T follicular helper cell (primary cell): ENCODE data around the gene ETS2.
"Not testable (repeated sequence)": the region's sequence is repeated elsewhere in the genome, so short reads cannot be mapped to it uniquely, and the experiment has no call there.

Experiments used
- DNase-seq: peaks from one replicate; pipeline ENCODE4 v3.0.0-alpha.2; 2020; ENCODE audit warnings: low read depth

The ETS2 gene

DNA sequence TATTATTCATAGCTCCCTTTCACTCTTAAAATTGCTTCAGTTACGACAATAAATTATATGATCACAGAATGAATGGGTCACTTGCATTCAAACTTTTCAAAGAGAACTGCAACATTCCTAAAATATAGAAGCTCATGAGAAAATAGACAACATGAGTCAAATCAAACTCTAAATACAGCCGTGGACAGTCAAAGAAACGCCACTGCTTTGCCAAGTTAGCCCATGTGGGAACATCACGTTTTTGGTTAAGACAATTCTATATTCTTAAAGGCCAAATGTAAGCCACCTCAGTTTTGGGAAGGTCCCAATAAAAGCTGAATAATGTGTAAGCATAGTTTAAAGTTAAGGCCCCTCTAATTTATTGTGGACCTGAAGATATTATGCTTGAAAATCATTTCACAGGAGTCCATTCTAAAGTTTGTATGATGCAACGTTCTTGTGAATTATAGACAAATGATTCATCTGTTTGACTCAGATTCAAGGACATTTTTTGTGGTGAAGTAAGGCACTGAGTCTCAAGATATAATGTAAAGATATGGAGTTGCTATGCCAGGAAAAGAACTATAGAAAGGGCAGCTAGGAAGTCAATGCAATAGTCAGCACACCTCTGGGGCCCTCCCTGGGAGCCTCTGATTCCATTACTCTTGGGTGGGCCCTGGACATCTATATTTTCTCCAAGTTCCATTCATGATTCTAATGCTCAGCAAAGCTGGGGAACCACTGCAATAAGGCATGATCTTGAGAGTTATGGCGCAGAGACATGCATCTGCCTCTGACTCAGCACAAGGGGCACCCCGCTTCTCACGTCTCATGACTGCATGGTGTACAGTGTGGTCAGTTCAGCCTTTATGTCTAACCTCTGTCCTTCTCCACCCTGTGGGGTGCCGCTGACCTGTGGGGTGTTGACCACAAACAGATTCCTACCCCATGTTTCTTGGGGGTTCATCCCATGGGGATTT lies 33.9 kb downstream of the ETS2 start:
- DNase-seq = no peak

GRCh38 chr21:38840456-38841300 lies 34.9 kb downstream of the ETS2 start:
- DNase-seq = no peak

GRCh38 chr21:38841472-38841871 lies 35.7 kb downstream of the ETS2 start:
- DNase-seq = no peak

GRCh38 chr21:38842079-38842478 lies 36.4 kb downstream of the ETS2 start:
- DNase-seq = no peak

DNA sequence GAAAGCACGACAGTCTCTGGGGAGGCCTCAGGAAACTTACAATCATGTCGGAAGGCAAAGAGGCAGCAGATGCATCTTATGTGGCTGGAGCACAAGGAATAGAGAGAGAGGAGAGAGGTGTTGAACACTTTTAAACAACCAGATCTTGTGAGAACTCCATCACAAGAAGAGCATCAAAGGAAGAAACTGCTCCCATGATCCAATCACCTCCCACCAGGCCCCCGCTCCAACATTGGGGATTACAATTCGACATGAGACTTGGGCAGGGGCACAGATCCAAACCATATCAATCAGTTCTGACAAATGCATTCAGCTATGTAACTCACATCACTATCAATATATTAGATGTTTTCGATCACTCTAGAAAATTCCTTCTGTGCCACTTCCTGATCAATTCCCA lies 37.6 kb downstream of the ETS2 start:
- no peak for DNase-seq

- no peak for DNase-seq
Observed at GRCh38 chr21:38843806-38844503, 38.2 kb downstream of the ETS2 start.

DNA sequence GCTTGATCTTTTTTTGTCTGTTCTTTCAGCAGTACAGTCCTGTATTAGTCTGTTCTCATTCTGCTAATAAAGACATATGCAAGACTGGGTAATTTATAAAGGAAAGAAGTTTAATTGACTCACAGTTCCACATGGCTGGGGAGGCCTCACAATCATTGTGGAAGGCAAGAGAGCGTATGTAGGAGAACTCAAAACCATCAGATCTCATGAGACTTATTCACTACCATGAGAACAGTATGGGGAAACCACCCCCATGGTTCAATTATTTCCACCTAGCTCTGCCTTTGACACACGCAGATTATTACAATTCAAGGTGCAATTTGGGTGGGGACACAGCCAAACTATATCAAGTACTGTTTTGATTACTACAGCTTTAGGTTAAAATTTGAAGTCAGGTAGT lies 39.6 kb downstream of the ETS2 start:
- DNase-seq = not testable (repeated sequence)

GRCh38 chr21:38847556-38847955 lies 41.8 kb downstream of the ETS2 start:
- no peak for DNase-seq

GRCh38 chr21:38848187-38848609 lies 42.5 kb downstream of the ETS2 start:
- no peak for DNase-seq

DNA sequence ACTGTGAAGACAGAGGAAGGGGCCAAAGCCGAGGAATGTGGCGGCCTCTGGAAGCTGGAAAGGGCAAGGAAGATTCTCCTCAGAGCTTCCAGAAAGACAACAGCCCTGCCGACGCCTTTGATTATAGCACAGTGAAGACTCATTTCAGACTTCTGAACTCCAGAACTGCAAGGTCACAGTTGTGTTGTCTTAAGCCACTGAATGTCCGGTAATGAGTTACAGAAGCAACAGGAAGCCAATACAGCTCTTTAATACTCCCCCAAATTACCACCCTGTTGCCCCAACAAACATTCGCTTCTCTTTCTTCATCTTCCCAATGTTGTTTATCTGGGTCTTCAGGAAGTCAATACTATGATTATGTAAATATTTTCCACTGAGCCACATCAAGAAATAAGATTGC lies 44.0 kb downstream of the ETS2 start:
- no peak for DNase-seq

DNA sequence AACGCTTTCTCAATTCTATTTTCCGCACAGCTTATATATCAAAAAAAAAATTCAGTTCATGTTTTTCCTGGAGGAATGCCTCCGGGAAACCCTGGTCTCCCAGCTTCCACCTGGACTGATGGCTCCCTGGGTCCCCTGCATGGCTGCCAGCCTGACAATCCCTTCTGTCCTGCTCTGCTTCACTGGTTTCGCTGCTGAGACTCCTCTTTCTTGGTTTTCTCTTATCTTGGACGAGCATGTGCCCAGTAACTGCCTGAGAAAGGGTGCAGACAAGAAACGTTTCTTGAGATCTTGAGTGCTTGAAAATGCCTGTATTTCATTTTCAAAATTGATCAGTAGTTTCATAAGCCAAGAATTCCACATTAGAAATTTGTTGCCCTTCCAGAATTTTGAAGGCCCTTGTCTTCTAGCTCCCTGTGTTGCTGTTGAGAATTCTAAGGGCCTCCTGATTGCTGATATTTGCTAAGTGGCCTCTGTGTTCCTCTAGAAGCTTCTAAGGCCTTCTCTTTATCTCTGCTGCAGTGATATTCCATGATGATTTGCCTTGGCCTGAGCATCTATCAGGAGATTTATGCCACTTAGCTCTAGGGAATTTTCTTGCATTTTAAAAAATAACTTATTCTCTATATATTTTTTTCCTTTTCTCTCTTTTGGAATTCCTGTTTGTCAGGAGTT lies 44.7 kb downstream of the ETS2 start:
- no peak for DNase-seq

DNA sequence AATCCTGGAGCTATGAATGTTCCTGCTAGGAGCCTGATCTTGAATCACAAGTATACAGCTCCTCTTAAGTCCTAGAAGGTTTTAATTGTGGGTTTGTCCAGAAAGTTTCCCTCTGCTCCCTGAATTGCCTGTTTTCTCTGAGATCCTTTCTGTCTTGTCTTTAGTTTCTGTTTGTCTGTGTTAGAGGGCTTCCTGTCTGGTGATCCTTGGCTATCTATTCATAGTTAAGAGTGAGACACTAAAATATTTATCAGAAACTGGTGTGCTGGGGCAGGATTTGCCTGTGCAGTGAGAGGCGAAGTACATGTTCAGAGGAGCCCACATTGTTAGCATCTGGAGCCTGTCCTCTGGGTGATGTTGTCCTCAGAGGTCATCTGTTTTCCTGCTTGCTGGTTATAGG lies 45.4 kb downstream of the ETS2 start:
- DNase-seq = no peak

GRCh38 chr21:38852278-38852677 lies 46.5 kb downstream of the ETS2 start:
- DNase-seq = no peak

DNA sequence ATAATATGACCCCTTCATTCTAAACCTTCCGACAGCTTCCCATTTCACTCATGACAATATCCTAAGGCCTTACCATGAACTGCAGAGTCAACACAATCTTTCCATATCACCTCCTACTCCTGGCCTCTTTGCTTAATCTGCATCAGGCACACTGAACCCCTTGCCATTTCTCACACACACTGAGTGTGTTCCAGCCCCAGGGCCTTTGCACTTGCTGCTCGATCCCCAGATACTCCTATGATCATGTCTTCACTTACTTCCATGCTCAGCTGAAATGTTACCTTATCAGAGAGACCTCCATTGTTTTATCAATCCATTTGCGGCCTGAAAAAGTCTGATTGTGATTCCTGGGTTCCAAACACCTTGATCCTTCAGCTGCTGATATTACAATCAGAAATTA lies 47.0 kb downstream of the ETS2 start:
- DNase-seq = no peak

GRCh38 chr21:38853421-38853919 lies 47.7 kb downstream of the ETS2 start:
- no peak for DNase-seq

- no peak for DNase-seq
Observed at GRCh38 chr21:38857152-38857825, 51.6 kb downstream of the ETS2 start.

DNA sequence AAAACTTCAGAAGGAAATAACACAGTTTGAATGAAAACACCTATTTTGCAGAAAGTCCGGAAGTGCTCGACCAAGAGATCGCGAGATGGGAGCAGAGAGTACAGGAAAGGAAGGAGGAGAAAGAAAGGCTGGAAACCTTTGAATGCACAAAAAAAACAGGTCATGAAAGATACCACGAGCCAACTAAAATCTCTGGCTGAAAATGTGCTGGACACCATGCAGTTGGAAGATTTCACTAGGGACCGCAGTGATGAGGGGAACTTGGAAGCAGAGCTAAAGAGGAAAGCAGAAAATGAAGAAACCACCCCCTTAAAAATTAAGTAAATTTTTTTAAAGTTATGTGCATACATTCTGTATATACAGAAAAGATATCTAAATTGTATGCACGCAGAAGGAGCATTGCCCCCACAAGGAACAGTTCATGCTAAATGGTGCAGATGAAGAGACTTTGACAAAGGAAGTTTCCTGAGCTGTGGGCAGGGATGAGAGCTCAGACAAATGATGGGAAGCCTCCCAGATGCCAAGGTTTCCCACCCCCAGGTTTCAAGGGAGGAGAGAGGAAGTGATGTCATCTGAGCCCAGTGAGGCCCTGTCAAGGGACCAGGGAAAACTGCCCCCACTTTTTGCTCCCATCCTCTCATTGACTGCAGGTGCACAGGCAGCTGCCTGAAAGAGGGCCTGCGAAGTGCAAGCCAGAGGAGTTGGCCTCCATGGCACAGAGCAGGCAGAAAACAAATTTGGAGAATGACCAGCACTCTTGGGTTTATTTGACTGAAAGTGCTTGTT lies 52.5 kb downstream of the ETS2 start:
- DNase-seq = no peak

- DNase-seq = no peak
Observed at GRCh38 chr21:38858812-38859205, 53.1 kb downstream of the ETS2 start.

GRCh38 chr21:38859852-38860251 lies 54.1 kb downstream of the ETS2 start:
- no peak for DNase-seq

- no peak for DNase-seq
Observed at GRCh38 chr21:38861056-38861455, 55.3 kb downstream of the ETS2 start.
